Endothelial cell of umbilical vein (primary cell): ENCODE data around the gene TMEFF1. TPM values are rescaled to one million over a fixed set of nuclear protein-coding genes. Genes with fewer than 3 reads are reported as not detected.

ENCODE experiments used
- BruUV-seq: library from RNA; stranded (reverse); fragments of 400-500 nt; replicated peaks from 2 replicates; lab custom pipeline; 2021; lab: Mats Ljungman, UMichigan
- CTCF ChIA-PET: fragments of 300-600, 350-600 bp; sonication (Branson Sonifier 250); formaldehyde crosslinking; loops from one replicate; lab custom pipeline; 2021; ENCODE audit warnings: antibody characterized with exemption, inconsistent platforms; lab: Charles Lee
- POLR2A ChIA-PET: fragments of 300-600, 350-600 bp; sonication (Branson Sonifier 250); formaldehyde crosslinking; loops from one replicate; lab custom pipeline; 2021; ENCODE audit warnings: antibody characterized with exemption, inconsistent platforms; lab: Charles Lee
- DNase-seq: peaks from one replicate; pipeline ENCODE4 v3.0.0-alpha.2; 2011; ENCODE audit warnings: low read depth, low spot score
- FAIRE-seq: peaks from 2 replicates; lab custom pipeline; 2011; peaks lifted over from hg19 to GRCh38; lab: Jason Lieb, UNC
- H2AFZ ChIP-seq: 2 replicates; pipeline ENCODE4 v1.6.0; 2012; ENCODE audit warnings: low read depth, low read length, control low read depth, inconsistent platforms
- H3K27ac ChIP-seq: 2 replicates; pipeline ENCODE4 v1.5.1; 2011; ENCODE audit warnings: low read depth, mild to moderate bottlenecking, control low read depth, low read length, moderate library complexity; ENCODE audit not compliant: insufficient read depth
- H3K27me3 ChIP-seq, 2 experiments: 2 replicates each; pipeline versions ENCODE4 v1.6.0 to v1.6.1; 2011; ENCODE audit warnings: low read length in 2 of 2, mixed read lengths in 1 of 2; ENCODE audit not compliant: control insufficient read depth in 2 of 2, insufficient read depth in 2 of 2
- H3K36me3 ChIP-seq, 2 experiments: 2 replicates in 1 of 2; 3 replicates in 1 of 2; pipeline ENCODE4 v1.5.1; 2011; ENCODE audit warnings: low read length in 2 of 2, mild to moderate bottlenecking in 1 of 2, moderate library complexity in 1 of 2; ENCODE audit not compliant: control insufficient read depth in 2 of 2, insufficient read depth in 2 of 2; ENCODE audit errors: extremely low read depth in 1 of 2
- H3K4me1 ChIP-seq: 3 replicates; pipeline ENCODE4 v1.5.1; 2011; ENCODE audit warnings: mild to moderate bottlenecking, low read length; ENCODE audit not compliant: control insufficient read depth, insufficient read depth; ENCODE audit errors: extremely low read depth
- H3K4me2 ChIP-seq: 2 replicates; pipeline ENCODE4 v1.6.1; 2011; ENCODE audit warnings: low read length, control low read depth, mixed read lengths; ENCODE audit not compliant: insufficient read depth
- H3K4me3 ChIP-seq, 3 experiments: fragments of 200-600 bp in 1 of 3; sonication (generic), shearing (Covaris generic) in 1 of 3; replicated peaks in 1 of 3; 2 replicates each; pipeline ENCODE4 v1.5.1; 2011 to 2016; ENCODE audit warnings: control low read depth in 3 of 3, low read length in 3 of 3, mild to moderate bottlenecking in 2 of 3, inconsistent platforms in 1 of 3, low read depth in 1 of 3, moderate library complexity in 1 of 3; ENCODE audit not compliant: insufficient read depth in 1 of 3
- H3K79me2 ChIP-seq: 2 replicates; pipeline ENCODE4 v1.6.0; 2012; ENCODE audit warnings: low read length, inconsistent platforms; ENCODE audit not compliant: control insufficient read depth, insufficient read depth
- H3K9ac ChIP-seq: replicated peaks from 2 replicates; pipeline ENCODE3; 2011; ENCODE audit warnings: low read length, control low read depth; ENCODE audit not compliant: insufficient read depth; ENCODE audit errors: extremely low read depth
- H3K9me1 ChIP-seq: replicated peaks from 3 replicates; pipeline ENCODE4 v1.6.0; 2011; ENCODE audit warnings: mild to moderate bottlenecking, low read length; ENCODE audit not compliant: control insufficient read depth, insufficient read depth; ENCODE audit errors: extremely low read depth
- H3K9me3 ChIP-seq: replicated peaks from 2 replicates; pipeline ENCODE4 v1.5.1; 2012; ENCODE audit warnings: low read length, inconsistent platforms; ENCODE audit not compliant: control insufficient read depth, insufficient read depth
- H4K20me1 ChIP-seq: replicated peaks from 2 replicates; pipeline ENCODE3; 2011; ENCODE audit warnings: mild to moderate bottlenecking, low read length; ENCODE audit not compliant: control insufficient read depth, insufficient read depth; ENCODE audit errors: extremely low read depth
- EZH2 ChIP-seq: IDR thresholded peaks from 2 replicates; pipeline ENCODE4 v1.6.1; 2012; ENCODE audit warnings: borderline replicate concordance, low read depth, mild to moderate bottlenecking, moderate library complexity, low read length, inconsistent platforms; ENCODE audit not compliant: severe bottlenecking
- FOS ChIP-seq: IDR thresholded peaks from 2 replicates; pipeline ENCODE4 v1.6.1; 2011; ENCODE audit warnings: mild to moderate bottlenecking, low read length, moderate library complexity, borderline replicate concordance; ENCODE audit not compliant: insufficient read depth
- GATA2 ChIP-seq: IDR thresholded peaks from 2 replicates; pipeline ENCODE4 v1.7.0; 2011; ENCODE audit warnings: low read depth, mild to moderate bottlenecking, moderate library complexity, mixed read lengths, low read length; ENCODE audit not compliant: insufficient read length, insufficient read depth
- JUN ChIP-seq: IDR thresholded peaks from 2 replicates; pipeline ENCODE4 v1.6.1; 2011; ENCODE audit warnings: borderline replicate concordance, low read depth; ENCODE audit not compliant: insufficient read length, insufficient read depth
- MYC ChIP-seq: IDR thresholded peaks from one replicate; pipeline ENCODE4 v1.6.1; 2011; ENCODE audit warnings: mild to moderate bottlenecking, low read depth, low read length
- POLR2A ChIP-seq: IDR thresholded peaks from 2 replicates; pipeline ENCODE4 v1.6.1; 2012; ENCODE audit warnings: low read depth, mild to moderate bottlenecking, control low read depth, low read length
- POLR2AphosphoS5 ChIP-seq: IDR thresholded peaks from 2 replicates; pipeline ENCODE4 v1.6.1; 2012; ENCODE audit warnings: low read depth, mild to moderate bottlenecking, control low read depth, low read length, moderate library complexity; ENCODE audit not compliant: insufficient read depth
- dilution Hi-C: fragments of 300-500 bp; cut with MboI; formaldehyde crosslinking; loops from one replicate; pipeline ENCODE4 v1.15.0; 2019; ENCODE audit warnings: low sequenced_read_pairs; ENCODE audit not compliant: extremely low pct_ligation_motif_present
- intact Hi-C: fragments of 100-400 bp; cut with micrococcal nuclease; formaldehyde crosslinking; loops from one replicate; pipeline ENCODE4 v1.10.0; 2022
- polyA plus RNA-seq, 4 experiments: library from polyadenylated mRNA; depleted of rRNA in 3 of 4; stranded (reverse) in 3 of 4; unstranded in 1 of 4; fragments of >200 nt; gene quantifications; 2 replicates each; pipeline versions ENCODE4 v1.2.1 to v1.2.3, GENCODE V29; 2011 to 2012; ENCODE audit warnings: missing spikeins in 1 of 4
- total RNA-seq: library from RNA; stranded (reverse); gene quantifications from 2 replicates; pipeline ENCODE4 v1.2.3, GENCODE V29; 2021
- TF ChIP-seq, protein P1 (sequence below), 2 donors: IDR thresholded peaks; 1 replicate in 1 of 2; 2 replicates in 1 of 2; pipeline ENCODE4 v1.5.1; 2011; ENCODE audit warnings: low read length in 2 of 2, mild to moderate bottlenecking in 2 of 2, moderate library complexity in 2 of 2, control low read depth in 1 of 2, inconsistent platforms in 1 of 2, low read depth in 1 of 2; ENCODE audit not compliant: insufficient read depth in 1 of 2; ENCODE audit errors: extremely low read depth in 1 of 2
- TF ChIP-seq, protein P2 (sequence below): IDR thresholded peaks from 2 replicates; pipeline ENCODE4 v1.6.1; 2011; ENCODE audit not compliant: insufficient read depth, insufficient read length

Gene TMEFF1
- total and polyA plus RNA-seq, 2 donors (not counting 3 experiments of a cell fraction or from before 2014, with no cell fraction given) = 3.0 to 14.6 TPM

DNA sequence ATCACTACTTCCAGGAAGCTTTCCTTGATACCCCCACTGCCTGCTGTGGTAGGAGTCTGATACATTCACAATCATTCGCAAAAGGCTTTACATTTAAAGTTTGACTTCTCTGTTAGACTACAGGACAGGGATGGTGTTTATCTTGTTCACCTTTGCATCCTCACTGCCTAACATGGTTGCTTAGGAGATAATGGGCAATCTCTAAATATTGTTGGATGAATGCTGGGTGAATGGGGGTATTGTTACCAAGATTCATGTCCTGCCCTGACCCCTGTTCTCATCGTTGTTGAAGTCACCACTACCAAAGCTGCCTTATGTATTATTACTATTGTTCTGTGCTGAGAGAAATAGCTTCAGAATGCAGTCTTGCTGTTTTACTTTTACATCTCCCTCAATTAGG is 7.7 kb upstream of the TMEFF1 start:
- POLR2A ChIA-PET = no interaction called here

DNA sequence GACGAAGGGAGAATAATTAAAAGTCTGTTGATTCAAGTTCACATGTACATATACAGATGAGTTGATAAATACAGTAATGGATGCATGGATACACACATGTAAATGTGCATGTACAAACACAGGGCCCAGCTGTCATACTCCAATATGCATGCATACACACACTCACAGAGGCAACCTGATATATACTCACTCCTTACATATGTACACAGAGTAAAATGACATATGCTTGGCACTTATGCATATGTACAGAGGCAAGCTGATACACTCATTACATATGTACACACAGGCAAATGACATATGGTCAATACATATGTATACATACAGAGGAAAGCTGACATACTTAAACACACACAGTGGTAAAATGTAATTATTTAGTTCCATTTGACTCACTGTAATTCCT is 7.2 kb upstream of the TMEFF1 start:
- dilution Hi-C loops (no loop called here), intact Hi-C loops (no loop called here)
- Histone ChIP-seq H4K20me1 (no peaks in the 10 kb centered on the region), H3K79me2 (no peaks in the 10 kb centered on the region), H3K9ac (no peak overlapping the region), H3K9me1 (no peaks in the 10 kb centered on the region), H3K4me1 (no peaks in the 10 kb centered on the region), H3K9me3 (no peaks in the 10 kb centered on the region), H3K4me3 (no peak overlapping the region), H3K36me3 (no peaks in the 10 kb centered on the region), H3K4me2 (no peak overlapping the region), H3K27me3 (no peaks in the 10 kb centered on the region), H2AFZ (no peak overlapping the region), H3K27ac (no peak overlapping the region)
- POLR2A ChIA-PET = no interaction called here
- DNase-seq (no peak), FAIRE-seq (no peak)
- BruUV-seq = no TSS peak
- CTCF ChIA-PET = interaction anchor here (1.4 to 1.7 kb wide), 2 partner anchors 10 to 141 kb away, joined by 3 to 4 read pairs; no protein-coding TSS in a partner anchor
- no peak for TF ChIP-seq FOS
- TF ChIP-seq, protein P1, sequence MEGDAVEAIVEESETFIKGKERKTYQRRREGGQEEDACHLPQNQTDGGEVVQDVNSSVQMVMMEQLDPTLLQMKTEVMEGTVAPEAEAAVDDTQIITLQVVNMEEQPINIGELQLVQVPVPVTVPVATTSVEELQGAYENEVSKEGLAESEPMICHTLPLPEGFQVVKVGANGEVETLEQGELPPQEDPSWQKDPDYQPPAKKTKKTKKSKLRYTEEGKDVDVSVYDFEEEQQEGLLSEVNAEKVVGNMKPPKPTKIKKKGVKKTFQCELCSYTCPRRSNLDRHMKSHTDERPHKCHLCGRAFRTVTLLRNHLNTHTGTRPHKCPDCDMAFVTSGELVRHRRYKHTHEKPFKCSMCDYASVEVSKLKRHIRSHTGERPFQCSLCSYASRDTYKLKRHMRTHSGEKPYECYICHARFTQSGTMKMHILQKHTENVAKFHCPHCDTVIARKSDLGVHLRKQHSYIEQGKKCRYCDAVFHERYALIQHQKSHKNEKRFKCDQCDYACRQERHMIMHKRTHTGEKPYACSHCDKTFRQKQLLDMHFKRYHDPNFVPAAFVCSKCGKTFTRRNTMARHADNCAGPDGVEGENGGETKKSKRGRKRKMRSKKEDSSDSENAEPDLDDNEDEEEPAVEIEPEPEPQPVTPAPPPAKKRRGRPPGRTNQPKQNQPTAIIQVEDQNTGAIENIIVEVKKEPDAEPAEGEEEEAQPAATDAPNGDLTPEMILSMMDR (IDR thresholded peaks at IDR 0.05; ENCODE audit: extremely low read depth in 1 of 2, insufficient read depth in 1 of 2, low read depth in 1 of 2, low read length in 2 of 2) = no peak
- no peak for TF ChIP-seq EZH2
- TF ChIP-seq POLR2A = no peak
- TF ChIP-seq MYC = no peak
- TF ChIP-seq JUN = no peak
- TF ChIP-seq, protein P2, sequence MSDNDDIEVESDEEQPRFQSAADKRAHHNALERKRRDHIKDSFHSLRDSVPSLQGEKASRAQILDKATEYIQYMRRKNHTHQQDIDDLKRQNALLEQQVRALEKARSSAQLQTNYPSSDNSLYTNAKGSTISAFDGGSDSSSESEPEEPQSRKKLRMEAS = no peak
- no peak for TF ChIP-seq POLR2AphosphoS5
- TF ChIP-seq GATA2 = no peak

More for the DNA sequence above, 7.7 kb upstream of the TMEFF1 start:
- H3K9ac ChIP-seq = no peak overlapping the region
- dilution Hi-C loops (no loop called here), intact Hi-C loops (no loop called here)
- no peaks in the 10 kb centered on the region for H3K4me1 ChIP-seq
- no peaks in the 10 kb centered on the region for H3K79me2 ChIP-seq
- no peak overlapping the region for H3K27ac ChIP-seq
- no TSS peak for BruUV-seq
- no peak for DNase-seq
- H3K9me1 ChIP-seq = no peaks in the 10 kb centered on the region
- no peaks in the 10 kb centered on the region for H3K9me3 ChIP-seq
- no peaks in the 10 kb centered on the region for H3K27me3 ChIP-seq
- no peak overlapping the region for H3K4me2 ChIP-seq
- FAIRE-seq = no peak
- no peak overlapping the region for H2AFZ ChIP-seq
- no peak for TF ChIP-seq FOS
- no peak for TF ChIP-seq MYC
- TF ChIP-seq, protein P2 = no peak
- no peak for TF ChIP-seq POLR2A
- TF ChIP-seq, protein P1 (IDR thresholded peaks at IDR 0.05; ENCODE audit: extremely low read depth in 1 of 2, insufficient read depth in 1 of 2, low read depth in 1 of 2, low read length in 2 of 2) = no peak
- no peak for TF ChIP-seq EZH2
- no peak overlapping the region for H3K4me3 ChIP-seq
- CTCF ChIA-PET = no interaction called here
- no peaks in the 10 kb centered on the region for H3K36me3 ChIP-seq
- H4K20me1 ChIP-seq = no peaks in the 10 kb centered on the region
